Stimulated activated CD4-positive, alpha-beta T cell treated with anti-CD3 and anti-CD28 coated beads, Interleukin-2, amount 100 ng/mL, for 4 hours (primary cell): Measurements from ENCODE around the gene TGOLN2.
"Not testable (repeated sequence)": the region's sequence is repeated elsewhere in the genome, so short reads cannot be mapped to it uniquely, and the experiment has no call there.

Experiments used
- DNase-seq: peaks from one replicate; pipeline ENCODE4 v3.0.0-alpha.2; 2020; ENCODE audit warnings: low read depth

Gene TGOLN2

GRCh38 chr2:85340034-85340892 is 12.5 kb upstream of the TGOLN2 start:
- DNase-seq = no peak

- DNase-seq = no peak
Observed at GRCh38 chr2:85334928-85335327, 7.1 kb upstream of the TGOLN2 start.

GRCh38 chr2:85333877-85334276 is 6.1 kb upstream of the TGOLN2 start:
- DNase-seq = not testable (repeated sequence)

GRCh38 chr2:85330839-85331636 is 3.2 kb upstream of the TGOLN2 start:
- DNase-seq = no peak

GRCh38 chr2:85329701-85330100 is 1.9 kb upstream of the TGOLN2 start:
- DNase-seq = not testable (repeated sequence)

- DNase-seq = no peak
Observed at GRCh38 chr2:85329181-85329651, 1.4 kb upstream of the TGOLN2 start.

- no peak for DNase-seq
Observed at GRCh38 chr2:85327160-85327821, 498 bp downstream of the TGOLN2 start.

GRCh38 chr2:85326406-85327159 is 1.2 kb downstream of the TGOLN2 start:
- no peak for DNase-seq

- no peak for DNase-seq
Observed at GRCh38 chr2:85325466-85325811, 2.4 kb downstream of the TGOLN2 start.

GRCh38 chr2:85324639-85325465 is 2.9 kb downstream of the TGOLN2 start:
- no peak for DNase-seq

- not testable (repeated sequence) for DNase-seq
Observed at GRCh38 chr2:85323988-85324367, 3.8 kb downstream of the TGOLN2 start.

- no peak for DNase-seq
Observed at GRCh38 chr2:85323351-85323987, 4.3 kb downstream of the TGOLN2 start.

GRCh38 chr2:85319796-85320195 is 8.0 kb downstream of the TGOLN2 start:
- no peak for DNase-seq

- DNase-seq = no peak
Observed at GRCh38 chr2:85318222-85319074, 9.3 kb downstream of the TGOLN2 start.

GRCh38 chr2:85315921-85316320 is 11.9 kb downstream of the TGOLN2 start:
- DNase-seq = not testable (repeated sequence)

- no peak for DNase-seq
Observed at GRCh38 chr2:85314884-85315242, 12.9 kb downstream of the TGOLN2 start.

GRCh38 chr2:85312404-85312803 is 15.4 kb downstream of the TGOLN2 start:
- no peak for DNase-seq

GRCh38 chr2:85310330-85310729 is 17.5 kb downstream of the TGOLN2 start:
- no peak for DNase-seq

GRCh38 chr2:85309699-85310321 is 18.0 kb downstream of the TGOLN2 start:
- DNase-seq = no peak
